ENCODE results near the gene ABI3BP.

Gene ABI3BP

DNA sequence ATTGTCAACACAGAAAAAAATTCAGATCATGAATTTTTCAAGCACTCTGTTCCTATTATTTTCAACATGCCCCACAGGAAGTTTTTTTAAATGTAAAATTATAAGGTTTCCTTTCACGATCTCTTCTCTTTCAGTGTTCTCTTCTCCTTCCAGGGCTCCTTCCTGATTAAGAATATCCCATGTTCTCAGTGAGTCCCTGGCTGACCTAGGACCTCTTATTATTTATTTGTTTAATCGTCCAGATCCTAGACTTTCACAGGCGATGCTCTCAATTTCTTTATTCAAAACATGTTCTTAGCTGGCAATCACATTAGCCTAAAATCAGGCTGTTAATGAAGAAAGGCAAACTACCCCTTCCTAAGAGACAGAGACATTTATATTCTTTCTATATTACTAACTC, 124.3 kb downstream of the ABI3BP start:
- DNase-seq (ENCODE audit: low read depth), result no peak
- H3K4me3 ChIP-seq (ENCODE audit: low read length), result no peak overlapping the region
- TF ChIP-seq, protein P1, sequence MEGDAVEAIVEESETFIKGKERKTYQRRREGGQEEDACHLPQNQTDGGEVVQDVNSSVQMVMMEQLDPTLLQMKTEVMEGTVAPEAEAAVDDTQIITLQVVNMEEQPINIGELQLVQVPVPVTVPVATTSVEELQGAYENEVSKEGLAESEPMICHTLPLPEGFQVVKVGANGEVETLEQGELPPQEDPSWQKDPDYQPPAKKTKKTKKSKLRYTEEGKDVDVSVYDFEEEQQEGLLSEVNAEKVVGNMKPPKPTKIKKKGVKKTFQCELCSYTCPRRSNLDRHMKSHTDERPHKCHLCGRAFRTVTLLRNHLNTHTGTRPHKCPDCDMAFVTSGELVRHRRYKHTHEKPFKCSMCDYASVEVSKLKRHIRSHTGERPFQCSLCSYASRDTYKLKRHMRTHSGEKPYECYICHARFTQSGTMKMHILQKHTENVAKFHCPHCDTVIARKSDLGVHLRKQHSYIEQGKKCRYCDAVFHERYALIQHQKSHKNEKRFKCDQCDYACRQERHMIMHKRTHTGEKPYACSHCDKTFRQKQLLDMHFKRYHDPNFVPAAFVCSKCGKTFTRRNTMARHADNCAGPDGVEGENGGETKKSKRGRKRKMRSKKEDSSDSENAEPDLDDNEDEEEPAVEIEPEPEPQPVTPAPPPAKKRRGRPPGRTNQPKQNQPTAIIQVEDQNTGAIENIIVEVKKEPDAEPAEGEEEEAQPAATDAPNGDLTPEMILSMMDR (conservative IDR thresholded peaks at IDR 0.05; ENCODE audit: low read depth, low read length), result no peak

GRCh38 chr3:100868096-100868495, 125.1 kb downstream of the ABI3BP start:
- H3K4me3 ChIP-seq (ENCODE audit: low read length), result no peak overlapping the region
- no peak for DNase-seq (ENCODE audit: low read depth)
- TF ChIP-seq, protein P1 (conservative IDR thresholded peaks at IDR 0.05; ENCODE audit: low read depth, low read length), result no peak

- DNase-seq (ENCODE audit: low read depth), result no peak
- TF ChIP-seq, protein P1 (conservative IDR thresholded peaks at IDR 0.05; ENCODE audit: low read depth, low read length), result no peak
- no peak overlapping the region for H3K4me3 ChIP-seq (ENCODE audit: low read length)
These were observed 127.8 kb downstream of the ABI3BP start for GRCh38 chr3:100865442-100865841.

- H3K4me3 ChIP-seq (ENCODE audit: low read length), result no peak overlapping the region
- TF ChIP-seq, protein P1 (conservative IDR thresholded peaks at IDR 0.05; ENCODE audit: low read depth, low read length), result no peak
- no peak for DNase-seq (ENCODE audit: low read depth)
These were observed 128.6 kb downstream of the ABI3BP start for GRCh38 chr3:100864471-100865250.

DNA sequence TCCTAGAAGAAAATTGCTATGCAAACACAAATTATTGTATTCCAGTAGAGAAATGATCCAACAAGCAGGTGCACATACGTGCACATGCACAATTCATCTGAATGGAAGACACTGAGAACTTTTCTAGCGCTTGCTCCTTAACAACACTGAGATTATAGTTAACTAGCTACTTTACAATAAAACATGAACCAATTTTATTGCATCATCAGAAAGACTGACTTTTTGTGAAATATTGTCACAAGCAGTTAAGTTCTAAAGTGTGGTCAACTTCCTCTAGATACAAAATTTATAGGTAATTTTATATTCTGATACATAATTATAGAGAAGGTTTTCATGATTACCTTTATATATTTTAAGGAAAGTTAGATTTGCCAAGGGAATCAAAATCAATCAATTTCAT, 135.4 kb downstream of the ABI3BP start:
- H3K4me3 ChIP-seq (ENCODE audit: low read length), result no peak overlapping the region
- TF ChIP-seq, protein P1 (conservative IDR thresholded peaks at IDR 0.05; ENCODE audit: low read depth, low read length), result no peak
- no peak for DNase-seq (ENCODE audit: low read depth)

DNA sequence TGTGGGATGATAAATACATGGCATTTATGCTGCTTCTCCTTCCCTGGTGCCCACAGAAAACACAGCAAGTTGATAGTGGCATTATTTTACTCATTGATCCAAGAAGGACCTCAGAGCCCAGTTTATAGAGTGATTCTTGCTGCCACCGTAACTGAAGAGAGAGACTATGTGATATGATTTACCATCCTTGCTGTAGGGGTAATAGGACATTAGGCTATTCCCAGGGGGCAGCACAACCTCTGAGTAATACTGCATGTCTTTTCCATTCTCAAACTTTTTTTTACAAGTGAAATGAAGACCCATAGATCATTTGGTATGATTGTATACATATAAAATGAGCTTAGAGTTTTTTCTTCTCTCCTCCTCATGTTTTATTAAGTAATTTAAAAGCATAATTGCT, 136.4 kb downstream of the ABI3BP start:
- no peak overlapping the region for H3K4me3 ChIP-seq (ENCODE audit: low read length)
- TF ChIP-seq, protein P1 (conservative IDR thresholded peaks at IDR 0.05; ENCODE audit: low read depth, low read length), result no peak
- no peak for DNase-seq (ENCODE audit: low read depth)

DNA sequence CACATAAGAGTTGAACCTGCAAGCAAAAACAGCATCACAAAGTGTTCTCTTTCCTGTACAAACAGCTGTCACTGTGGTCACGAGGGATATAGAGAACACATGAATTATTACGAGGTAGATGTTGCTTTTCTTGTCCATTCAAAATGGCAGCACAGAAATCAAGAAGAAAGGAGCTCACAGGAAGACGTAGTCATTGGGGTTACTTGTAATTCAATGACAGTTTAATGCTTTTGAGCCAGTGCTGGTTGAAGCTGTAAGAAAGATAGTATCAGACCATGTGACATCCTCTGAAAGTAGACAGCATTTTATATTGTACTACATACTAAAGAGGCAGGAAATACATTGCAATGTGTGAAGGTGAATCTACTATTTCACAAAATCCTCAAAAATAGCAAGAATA, 140.4 kb downstream of the ABI3BP start:
- DNase-seq (ENCODE audit: low read depth), result no peak
- no peak overlapping the region for H3K4me3 ChIP-seq (ENCODE audit: low read length)
- TF ChIP-seq, protein P1 (conservative IDR thresholded peaks at IDR 0.05; ENCODE audit: low read depth, low read length), result no peak

All from retinal pigment epithelial cell (primary cell).